Activated CD8-positive, alpha-beta memory T cell treated with anti-CD3 and anti-CD28 coated beads for 1 hour (primary cell): Measurements from ENCODE around the gene NPW.

Experiments used
- DNase-seq, 2 donors: peaks; one replicate each; pipeline ENCODE4 v3.0.0-alpha.2; 2020; ENCODE audit warnings: low read depth in 1 of 2; ENCODE audit errors: extremely low read depth in 1 of 2

Gene NPW

GRCh38 chr16:2047330-2048115 lies 27.9 kb downstream of the NPW start, which contains the start of the genes NTHL1 and TSC2:
Gene NTHL1, minus strand, starts transcription at chr16:2047834. Its CDS starts 11 bp downstream, at chr16:2047823.
Gene TSC2, plus strand, starts transcription at chr16:2047985. Its CDS starts 631 bp downstream, at chr16:2048616.
- peak; percentile 79 to 85 for DNase-seq

- DNase-seq = no peak
Observed at GRCh38 chr16:2048116-2048543, 28.5 kb downstream of the NPW start.

DNA sequence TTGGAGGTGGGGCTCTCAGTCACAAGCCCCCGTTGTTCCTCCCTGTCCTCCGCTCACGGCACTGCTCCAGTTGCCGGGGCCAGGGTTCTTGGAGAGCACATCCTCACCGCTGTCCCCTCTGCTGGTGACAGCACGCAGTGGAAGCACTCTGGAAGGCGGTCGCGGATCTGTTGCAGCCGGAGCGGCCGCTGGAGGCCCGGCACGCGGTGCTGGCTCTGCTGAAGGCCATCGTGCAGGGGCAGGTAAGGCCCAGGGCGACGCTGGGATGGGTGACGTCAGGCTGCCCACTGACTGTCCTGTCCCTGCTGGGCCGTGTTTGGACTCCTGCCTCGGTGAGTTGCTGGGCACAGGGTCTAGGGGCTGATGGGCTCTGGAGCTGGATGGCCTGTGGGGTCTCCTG lies 33.6 kb downstream of the NPW start:
- DNase-seq = no peak

GRCh38 chr16:2053897-2054296 lies 34.3 kb downstream of the NPW start:
- DNase-seq = no peak

GRCh38 chr16:2054543-2055245 lies 35.1 kb downstream of the NPW start:
- DNase-seq = no peak

- DNase-seq = no peak
Observed at GRCh38 chr16:2056077-2056476, 36.5 kb downstream of the NPW start.

DNA sequence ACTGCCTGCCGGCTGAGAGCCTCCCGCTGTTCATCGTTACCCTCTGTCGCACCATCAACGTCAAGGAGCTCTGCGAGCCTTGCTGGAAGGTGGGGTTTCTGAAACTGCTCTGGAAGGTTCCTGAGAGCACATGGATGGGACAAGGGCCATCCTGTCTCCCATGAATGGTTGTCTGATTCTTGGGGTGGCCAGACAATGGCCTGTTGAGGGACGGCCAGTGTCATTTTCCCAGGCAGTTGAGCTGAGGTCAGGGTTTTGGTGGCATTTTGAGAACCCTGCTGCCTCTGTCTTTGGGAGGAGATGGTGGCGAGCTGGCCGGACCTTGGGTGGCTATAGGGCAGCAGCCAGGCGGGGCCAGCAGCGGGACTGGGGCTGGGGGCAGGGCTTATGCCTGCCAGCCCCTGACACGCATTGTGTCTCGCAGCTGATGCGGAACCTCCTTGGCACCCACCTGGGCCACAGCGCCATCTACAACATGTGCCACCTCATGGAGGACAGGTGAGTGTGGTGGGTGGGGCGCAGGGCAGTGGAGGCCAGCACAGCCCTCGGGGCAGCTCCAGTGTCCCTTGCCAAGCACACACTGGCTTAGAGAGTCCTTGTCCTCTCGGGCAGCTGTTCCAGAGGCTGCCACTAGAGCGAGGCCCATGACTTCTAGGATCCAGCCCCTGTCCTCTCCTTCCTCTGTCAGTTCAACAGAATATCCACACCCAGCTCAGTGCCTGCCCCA lies 37.3 kb downstream of the NPW start:
- no peak for DNase-seq

DNA sequence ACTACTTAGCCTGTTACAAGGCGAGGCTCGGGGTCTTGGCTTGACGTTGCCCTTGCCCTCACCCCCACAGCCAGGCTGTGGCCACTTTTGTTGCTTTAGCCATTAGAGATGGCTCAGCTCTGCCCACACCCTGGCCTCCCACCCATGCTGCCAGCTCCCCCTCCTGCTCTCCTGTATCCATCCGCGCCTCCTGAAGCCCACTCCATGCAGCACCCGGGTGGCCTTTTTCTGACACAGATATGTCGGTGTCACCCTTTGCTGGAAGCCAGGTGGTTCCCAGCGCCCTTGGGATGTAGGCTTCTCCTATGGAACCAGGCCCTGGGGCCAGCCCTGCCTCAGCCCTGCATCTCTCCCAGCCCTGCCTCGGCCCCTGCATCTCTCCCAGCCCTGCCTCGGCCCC lies 37.9 kb downstream of the NPW start:
- DNase-seq = no peak

DNA sequence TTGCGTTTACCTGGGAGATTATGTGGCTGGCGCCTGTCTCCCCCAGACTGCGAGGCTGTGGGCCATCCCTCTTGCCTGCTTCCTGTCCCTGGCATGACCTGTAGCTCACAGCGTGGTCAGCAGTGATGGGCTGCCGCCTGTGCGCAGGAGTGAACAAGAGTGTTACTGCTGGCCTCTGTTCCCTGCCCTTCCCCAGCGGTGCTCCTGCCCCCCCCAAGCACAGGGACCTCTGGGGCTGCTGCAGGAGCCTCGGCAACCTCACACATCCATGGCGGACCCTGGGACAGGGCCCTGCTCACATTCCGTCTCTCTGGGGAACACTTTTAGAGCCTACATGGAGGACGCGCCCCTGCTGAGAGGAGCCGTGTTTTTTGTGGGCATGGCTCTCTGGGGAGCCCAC lies 38.8 kb downstream of the NPW start:
- no peak for DNase-seq

GRCh38 chr16:2058872-2059271 lies 39.3 kb downstream of the NPW start:
- DNase-seq = no peak

DNA sequence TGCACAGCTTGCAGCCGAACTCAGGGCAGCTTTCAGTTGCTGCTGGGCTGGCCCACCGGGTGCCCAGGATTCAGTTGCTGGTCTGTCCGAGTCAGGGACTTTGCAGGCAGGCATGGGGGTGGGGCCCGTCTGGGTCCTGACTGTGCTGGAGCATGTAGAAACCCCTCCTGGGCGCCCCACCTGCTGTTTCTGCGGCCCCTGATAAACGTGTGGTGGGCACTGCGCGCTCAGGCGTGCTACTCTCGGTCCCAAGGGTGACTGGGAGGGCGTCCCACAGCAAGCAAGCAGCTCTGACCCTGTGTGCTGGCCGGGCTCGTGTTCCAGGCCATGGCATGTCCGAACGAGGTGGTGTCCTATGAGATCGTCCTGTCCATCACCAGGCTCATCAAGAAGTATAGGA lies 40.8 kb downstream of the NPW start:
- no peak for DNase-seq

DNA sequence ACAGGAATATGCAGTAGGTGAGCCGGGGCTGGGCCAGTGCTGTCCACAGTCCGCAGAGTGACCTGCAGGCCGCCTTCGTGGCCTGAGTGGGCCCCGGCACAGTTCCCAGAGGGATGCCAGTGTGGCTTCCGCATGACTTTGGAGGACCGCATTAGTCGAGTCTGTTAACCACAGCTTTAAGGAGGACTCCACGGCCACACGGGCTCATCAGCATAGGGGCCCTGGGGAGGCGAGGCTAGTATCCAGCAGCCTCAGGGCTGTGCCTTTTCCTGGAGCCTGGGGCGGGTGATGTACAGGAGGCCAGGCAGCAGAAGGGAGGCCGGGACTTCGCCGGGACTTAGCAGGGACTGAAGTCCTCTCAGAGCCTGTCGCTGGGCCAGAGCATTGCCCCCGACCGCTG lies 41.4 kb downstream of the NPW start:
- DNase-seq = no peak

GRCh38 chr16:2061526-2061925 lies 41.9 kb downstream of the NPW start:
- DNase-seq = no peak

DNA sequence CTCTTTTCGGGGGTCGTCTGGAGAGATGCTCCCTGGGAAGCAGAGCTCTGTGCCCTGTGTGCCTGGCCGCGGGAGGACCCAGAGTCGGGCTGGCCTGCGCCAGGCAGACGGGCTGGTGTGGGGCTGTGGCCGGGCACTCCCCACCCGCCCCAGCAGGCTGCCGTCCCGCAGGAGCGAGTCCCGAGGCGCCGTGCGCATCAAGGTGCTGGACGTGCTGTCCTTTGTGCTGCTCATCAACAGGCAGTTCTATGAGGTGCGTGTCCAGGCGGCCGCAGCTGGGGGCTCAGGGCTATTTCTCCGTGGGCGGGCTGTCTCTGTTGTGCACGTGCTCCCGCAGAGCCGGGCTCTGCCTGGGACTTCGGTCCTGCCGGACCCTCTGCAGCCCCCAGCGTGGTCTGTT lies 43.2 kb downstream of the NPW start:
- no peak for DNase-seq

- no peak for DNase-seq
Observed at GRCh38 chr16:2063861-2064260, 44.3 kb downstream of the NPW start.

GRCh38 chr16:2064368-2064945 lies 44.9 kb downstream of the NPW start:
- no peak for DNase-seq

- DNase-seq = no peak
Observed at GRCh38 chr16:2066139-2066538, 46.6 kb downstream of the NPW start.
